DND-41 (cell line): ENCODE results near the gene PRSS16.

Experiments used
- CTCF ChIP-seq: IDR thresholded peaks from 2 replicates; pipeline ENCODE4 v1.5.1; 2012; ENCODE audit warnings: borderline replicate concordance, low read length, moderate library complexity, mild to moderate bottlenecking; ENCODE audit not compliant: poor library complexity, severe bottlenecking; ENCODE audit errors: extremely low read depth
- EZH2 ChIP-seq: IDR thresholded peaks from 3 replicates; pipeline ENCODE4 v1.6.1; 2012; ENCODE audit warnings: borderline replicate concordance, low read depth, mild to moderate bottlenecking, moderate library complexity, low read length, inconsistent platforms; ENCODE audit not compliant: severe bottlenecking

GRCh38 chr6:27213544-27214125 is 33.9 kb upstream of the PRSS16 start:
- no peak for TF ChIP-seq CTCF
- TF ChIP-seq EZH2 = no peak
